Activated CD8-positive, alpha-beta T cell treated with anti-CD3 and anti-CD28 coated beads, Interleukin-2, amount 10 ng/mL, durations not matched to agents 7 days and 5 days (primary cell): Measurements from ENCODE around the gene TAT. TPM values are rescaled to one million over a fixed set of nuclear protein-coding genes. Genes with fewer than 3 reads are reported as not detected.
"Not testable (repeated sequence)": the region's sequence is repeated elsewhere in the genome, so short reads cannot be mapped to it uniquely, and the experiment has no call there.

Experiments
- ATAC-seq: fragments of 150-1000 bp; cut with Tn5 transposase; one replicate; pipeline ENCODE4 v1.10.0; 2021; ENCODE audit warnings: moderate library complexity
- CTCF ChIA-PET: fragments of 350-600 bp; sonication (Branson Sonifier 250); formaldehyde crosslinking; loops from one replicate; lab custom pipeline; 2021; ENCODE audit warnings: antibody characterized with exemption; lab: Charles Lee
- POLR2A ChIA-PET: fragments of 350-600 bp; sonication (Branson Sonifier 250); formaldehyde crosslinking; loops from one replicate; lab custom pipeline; 2021; ENCODE audit warnings: antibody characterized with exemption; lab: Charles Lee
- DNase-seq: peaks from one replicate; pipeline ENCODE4 v3.0.0-alpha.2; 2020
- H3K27ac Mint-ChIP-seq: one replicate; pipeline ENCODE4 v1.8.0; 2021; ENCODE audit warnings: mild to moderate bottlenecking, mixed read lengths
- H3K27me3 Mint-ChIP-seq: one replicate; pipeline ENCODE4 v1.8.0; 2021; ENCODE audit warnings: low read depth, mixed read lengths
- H3K36me3 Mint-ChIP-seq: one replicate; pipeline ENCODE4 v1.8.0; 2021; ENCODE audit warnings: low read depth, mixed read lengths
- H3K4me1 Mint-ChIP-seq: one replicate; pipeline ENCODE4 v1.8.0; 2021; ENCODE audit warnings: low read depth, mixed read lengths
- H3K4me3 Mint-ChIP-seq: one replicate; pipeline ENCODE4 v1.8.0; 2021; ENCODE audit warnings: mild to moderate bottlenecking, mixed read lengths
- H3K9me3 Mint-ChIP-seq: one replicate; pipeline ENCODE4 v1.8.0; 2022; ENCODE audit warnings: mixed read lengths; ENCODE audit not compliant: insufficient read depth
- total RNA-seq, 2 experiments: library from RNA; stranded (reverse); gene quantifications; one replicate each; pipeline ENCODE4 v1.2.3, GENCODE V29; 2021

TAT gene
- total RNA-seq: not detected

DNA sequence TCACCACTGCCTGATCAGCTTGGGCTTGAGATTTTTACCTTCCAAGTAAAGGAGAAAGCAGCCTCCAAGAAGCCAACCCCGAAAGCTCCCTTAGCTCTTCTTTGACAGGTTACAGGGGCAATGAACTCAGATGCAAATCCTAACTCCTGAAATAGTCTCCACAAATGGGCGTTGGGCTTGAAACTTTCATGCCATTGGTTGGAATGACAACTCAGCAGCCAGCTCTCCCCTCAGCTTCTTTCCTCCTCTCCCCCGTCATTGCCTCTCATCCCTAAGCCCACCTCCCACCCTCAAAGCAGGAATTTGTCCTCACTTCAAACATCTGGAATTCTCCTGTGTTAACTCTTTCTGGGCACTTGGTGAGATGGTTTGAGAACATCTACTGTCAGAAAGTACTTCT, at the start of gene TAT:
TSS of gene TAT (minus strand) at position 122 of the 400 bp plus-strand sequence. CDS start 677 bp downstream, outside the sequence.
- H3K4me1 Mint-ChIP-seq: no peaks in the 10 kb centered on the region
- no peak within 1 kb of the TSS for H3K27ac Mint-ChIP-seq
- ChIA-PET POLR2A (no interaction called here), CTCF (interaction anchor here (1.7 to 3.6 kb wide), 3 partner anchors 11 to 35 kb away, joined by 6 to 15 read pairs (median 6); no protein-coding TSS in a partner anchor)
- ATAC-seq (no peak), DNase-seq (no peak)
- no peaks in the 10 kb centered on the region for H3K36me3 Mint-ChIP-seq
- H3K4me3 Mint-ChIP-seq: no peak within 1 kb of the TSS
- H3K27me3 Mint-ChIP-seq: peaks cover 16% of the 10 kb centered on the region
- H3K9me3 Mint-ChIP-seq: no peaks in the 10 kb centered on the region

DNA sequence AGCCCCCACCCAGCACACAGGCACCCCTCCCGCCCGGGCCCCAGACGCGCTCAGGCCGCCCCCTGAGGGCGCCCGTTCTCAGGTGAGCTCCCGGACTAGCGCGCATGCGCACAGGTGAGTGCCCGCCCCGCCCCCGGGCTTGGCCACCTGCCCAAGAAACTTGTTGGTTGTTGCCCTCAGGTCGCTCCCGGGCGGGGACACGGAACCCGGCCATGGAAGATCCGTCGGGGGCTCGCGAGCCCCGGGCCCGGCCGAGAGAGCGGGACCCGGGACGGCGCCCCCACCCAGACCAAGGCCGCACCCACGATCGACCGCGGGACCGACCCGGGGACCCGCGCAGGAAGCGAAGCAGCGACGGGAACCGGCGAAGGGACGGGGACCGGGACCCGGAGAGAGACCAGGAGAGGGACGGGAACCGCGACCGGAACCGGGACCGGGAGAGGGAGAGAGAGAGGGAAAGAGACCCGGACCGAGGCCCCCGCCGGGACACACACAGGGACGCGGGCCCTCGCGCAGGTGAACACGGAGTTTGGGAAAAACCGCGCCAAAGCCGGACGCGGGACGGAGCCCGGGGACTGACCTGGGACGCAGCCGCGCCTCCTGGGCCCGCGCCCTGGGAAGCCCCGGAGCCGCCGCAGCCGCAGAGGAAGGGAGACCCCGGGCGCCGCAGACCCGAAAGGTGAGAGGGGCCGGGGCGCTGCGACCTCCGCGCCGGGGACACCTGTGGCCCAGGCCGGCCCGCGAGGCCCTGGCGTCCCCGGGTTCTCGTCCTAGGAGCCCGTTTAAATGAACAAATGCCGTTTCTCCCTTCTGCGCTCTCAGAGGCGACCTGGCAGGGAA, 49.3 kb upstream of the TAT start, which contains the start of gene MARVELD3:
TSS of gene MARVELD3 (plus strand) at position 167 of the 840 bp plus-strand sequence. CDS start at position 213, 46 bp downstream.
- peak; percentile 34 for ATAC-seq

DNA sequence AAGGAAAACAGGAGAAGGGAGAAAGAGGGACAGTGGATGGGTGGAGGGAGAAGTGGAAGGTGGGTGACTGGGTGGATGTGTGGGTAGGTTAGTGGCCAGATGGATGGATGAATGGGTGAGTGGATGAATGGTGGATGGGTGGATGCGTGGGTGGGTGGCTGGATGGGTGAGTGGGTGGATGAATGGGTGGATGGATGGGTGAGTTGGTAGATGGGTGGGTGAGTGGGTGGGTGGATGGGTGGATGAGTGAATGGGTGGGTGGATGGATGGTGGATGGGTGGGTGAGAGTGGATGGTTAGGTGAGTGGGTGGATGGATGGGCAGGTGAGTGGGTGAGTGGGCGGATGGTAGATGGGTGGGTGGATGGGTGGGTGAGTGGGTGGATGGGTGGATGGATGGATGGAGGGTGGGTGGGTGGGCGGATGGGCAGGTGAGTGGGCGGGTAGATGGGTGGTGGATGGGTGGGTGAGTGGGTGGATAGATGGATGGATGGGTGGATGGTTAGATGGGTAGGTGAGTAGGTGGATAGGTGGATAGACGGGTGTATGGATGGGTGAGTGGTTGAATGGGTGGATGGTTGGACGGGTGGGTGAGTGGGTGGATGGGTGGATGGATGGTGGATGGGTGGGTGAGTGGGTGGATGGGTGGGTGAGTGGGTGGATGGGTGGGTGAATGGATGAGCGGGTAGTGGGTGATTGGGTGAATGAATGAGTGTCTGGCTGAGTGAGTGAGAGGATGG, 48.4 kb upstream of the TAT start:
- ATAC-seq (no peak), DNase-seq (no peak)
- Mint-ChIP-seq H3K36me3 (no peaks in the 10 kb centered on the region), H3K27me3 (peaks cover 19% of the 10 kb centered on the region), H3K9me3 (no peaks in the 10 kb centered on the region), H3K27ac (no peak overlapping the region), H3K4me1 (no peaks in the 10 kb centered on the region), H3K4me3 (no peak overlapping the region)
- POLR2A ChIA-PET: no interaction called here
- CTCF ChIA-PET: interaction anchor here (3.2 kb wide), 1 partner anchor 14 kb away, joined by 19 read pairs; no protein-coding TSS in a partner anchor

More for the DNA sequence above, 49.3 kb upstream of the TAT start, which contains the start of gene MARVELD3:
- Mint-ChIP-seq H3K4me1 (no peaks in the 10 kb centered on the region), H3K27ac (no peak within 1 kb of the TSS), H3K36me3 (no peaks in the 10 kb centered on the region), H3K27me3 (peaks cover 16% of the 10 kb centered on the region), H3K4me3 (peak within 1 kb of the TSS; percentile 46), H3K9me3 (no peaks in the 10 kb centered on the region)
- CTCF ChIA-PET: no interaction called here
- POLR2A ChIA-PET: no interaction called here
- DNase-seq: no peak

DNA sequence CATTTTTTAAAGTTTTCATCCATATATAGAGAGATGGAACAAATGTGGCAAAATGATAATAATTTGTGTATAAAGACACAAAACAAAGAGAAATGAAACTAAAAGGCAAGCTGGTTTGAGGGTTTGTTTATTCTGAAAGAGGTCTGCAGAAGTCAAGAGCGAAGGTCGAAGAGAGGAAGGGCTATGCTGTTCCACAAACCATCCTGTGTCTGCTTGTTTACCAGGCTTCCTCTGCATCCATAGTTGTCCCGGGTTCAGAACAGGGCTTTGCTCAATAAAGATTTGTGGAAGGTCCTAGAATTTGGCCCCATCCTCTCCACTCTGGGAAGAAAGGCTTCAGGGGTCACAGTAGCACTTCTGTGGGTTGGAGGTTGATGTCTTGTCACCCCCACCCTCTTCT, 46.7 kb upstream of the TAT start:
- DNase-seq: no peak
- no peaks in the 10 kb centered on the region for H3K9me3 Mint-ChIP-seq
- H3K27me3 Mint-ChIP-seq: peaks cover 25% of the 10 kb centered on the region
- no peak overlapping the region for H3K4me3 Mint-ChIP-seq
- H3K36me3 Mint-ChIP-seq: no peaks in the 10 kb centered on the region
- H3K27ac Mint-ChIP-seq: no peak overlapping the region
- ATAC-seq: no peak
- ChIA-PET CTCF (interaction anchor here (1.3 to 3.2 kb wide), 3 partner anchors 13 to 124 kb away, joined by 3 to 19 read pairs (median 3); no protein-coding TSS in a partner anchor), POLR2A (no interaction called here)
- no peaks in the 10 kb centered on the region for H3K4me1 Mint-ChIP-seq

DNA sequence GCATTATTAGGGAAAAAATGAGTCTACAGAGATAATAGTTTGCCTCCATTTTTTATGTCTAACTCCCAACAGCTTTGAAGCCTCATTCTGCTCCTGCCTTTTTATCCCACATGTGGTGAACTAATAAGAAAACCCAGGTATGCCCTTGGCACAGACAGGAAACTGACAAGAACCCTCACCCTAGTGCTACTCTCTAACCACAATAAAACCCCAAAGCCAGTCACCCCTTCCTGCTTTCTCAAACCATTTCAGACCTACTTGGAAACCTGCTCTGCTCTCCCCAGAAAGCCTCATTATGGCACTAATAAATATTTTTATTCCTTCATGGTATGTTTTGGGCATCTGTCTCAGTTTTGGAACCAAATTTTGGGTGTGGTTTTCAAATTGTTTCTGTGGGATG, 45.2 kb upstream of the TAT start:
- DNase-seq: peak; percentile 62
- H3K9me3 Mint-ChIP-seq: no peaks in the 10 kb centered on the region
- peak; percentile 68 for ATAC-seq

DNA sequence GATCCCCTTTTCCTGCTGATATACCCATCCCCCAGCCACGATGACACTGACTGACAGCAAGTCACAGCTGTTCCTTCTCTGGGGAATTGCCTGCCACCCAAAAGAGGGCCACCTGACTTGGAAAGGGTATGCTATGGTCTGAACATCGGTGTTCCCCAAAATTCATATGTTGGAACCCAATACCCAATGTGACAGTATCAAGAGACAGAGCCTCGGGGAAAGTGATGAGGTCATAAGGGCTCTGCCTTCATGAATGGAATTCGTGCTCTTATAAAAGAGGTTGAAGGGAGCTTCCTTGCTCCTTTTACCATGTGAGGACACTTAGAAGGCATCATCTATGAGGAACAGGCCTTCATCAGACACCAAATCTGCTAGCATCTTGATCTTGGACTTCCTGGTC, 41.5 kb upstream of the TAT start:
- no peaks in the 10 kb centered on the region for H3K36me3 Mint-ChIP-seq
- no peak overlapping the region for H3K27ac Mint-ChIP-seq
- no peaks in the 10 kb centered on the region for H3K4me1 Mint-ChIP-seq
- no peaks in the 10 kb centered on the region for H3K9me3 Mint-ChIP-seq
- ChIA-PET CTCF (interaction anchor here (1.0 kb wide), 1 partner anchor 53 kb away, joined by 3 read pairs; no protein-coding TSS in a partner anchor), POLR2A (no interaction called here)
- DNase-seq: no peak
- H3K4me3 Mint-ChIP-seq: no peak overlapping the region
- peaks cover 34% of the 10 kb centered on the region for H3K27me3 Mint-ChIP-seq
- ATAC-seq: no peak

More for the DNA sequence above, 45.2 kb upstream of the TAT start:
- ChIA-PET POLR2A (no interaction called here), CTCF (interaction anchor here (1.3 to 3.3 kb wide), 3 partner anchors 11 to 57 kb away, joined by 3 to 21 read pairs (median 19); no protein-coding TSS in a partner anchor)
- Mint-ChIP-seq H3K36me3 (no peaks in the 10 kb centered on the region), H3K4me3 (peak overlapping the region; percentile 37), H3K27ac (no peak overlapping the region), H3K27me3 (peaks cover 29% of the 10 kb centered on the region), H3K4me1 (no peaks in the 10 kb centered on the region)

DNA sequence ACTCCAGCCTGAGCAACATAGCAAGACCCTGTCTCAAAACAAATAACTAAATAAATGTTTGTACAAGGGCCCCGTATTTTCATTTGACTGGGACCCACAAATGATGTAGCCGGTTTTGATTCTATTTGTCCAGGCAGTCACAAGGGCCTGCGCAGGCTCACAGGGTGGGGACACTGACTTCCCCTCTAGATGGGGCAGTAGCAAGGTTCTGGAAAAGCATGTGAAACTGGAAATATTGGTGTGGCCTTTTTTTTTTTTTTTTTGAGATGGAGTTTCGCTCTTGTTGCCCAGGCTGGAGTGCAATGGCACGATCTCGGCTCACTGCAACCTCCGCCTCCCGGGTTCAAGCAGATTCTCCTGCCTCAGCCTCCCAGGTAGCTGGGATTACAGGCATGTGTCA, 38.1 kb upstream of the TAT start:
- H3K4me1 Mint-ChIP-seq, ATAC-seq, H3K9me3 Mint-ChIP-seq, H3K27ac Mint-ChIP-seq, POLR2A ChIA-PET, H3K36me3 Mint-ChIP-seq, DNase-seq, H3K4me3 Mint-ChIP-seq: not testable (repeated sequence)
- peaks cover 45% of the 10 kb centered on the region for H3K27me3 Mint-ChIP-seq
- CTCF ChIA-PET: interaction anchor here (1.0 to 1.2 kb wide), 2 partner anchors 15 to 50 kb away, joined by 3 read pairs; no protein-coding TSS in a partner anchor

DNA sequence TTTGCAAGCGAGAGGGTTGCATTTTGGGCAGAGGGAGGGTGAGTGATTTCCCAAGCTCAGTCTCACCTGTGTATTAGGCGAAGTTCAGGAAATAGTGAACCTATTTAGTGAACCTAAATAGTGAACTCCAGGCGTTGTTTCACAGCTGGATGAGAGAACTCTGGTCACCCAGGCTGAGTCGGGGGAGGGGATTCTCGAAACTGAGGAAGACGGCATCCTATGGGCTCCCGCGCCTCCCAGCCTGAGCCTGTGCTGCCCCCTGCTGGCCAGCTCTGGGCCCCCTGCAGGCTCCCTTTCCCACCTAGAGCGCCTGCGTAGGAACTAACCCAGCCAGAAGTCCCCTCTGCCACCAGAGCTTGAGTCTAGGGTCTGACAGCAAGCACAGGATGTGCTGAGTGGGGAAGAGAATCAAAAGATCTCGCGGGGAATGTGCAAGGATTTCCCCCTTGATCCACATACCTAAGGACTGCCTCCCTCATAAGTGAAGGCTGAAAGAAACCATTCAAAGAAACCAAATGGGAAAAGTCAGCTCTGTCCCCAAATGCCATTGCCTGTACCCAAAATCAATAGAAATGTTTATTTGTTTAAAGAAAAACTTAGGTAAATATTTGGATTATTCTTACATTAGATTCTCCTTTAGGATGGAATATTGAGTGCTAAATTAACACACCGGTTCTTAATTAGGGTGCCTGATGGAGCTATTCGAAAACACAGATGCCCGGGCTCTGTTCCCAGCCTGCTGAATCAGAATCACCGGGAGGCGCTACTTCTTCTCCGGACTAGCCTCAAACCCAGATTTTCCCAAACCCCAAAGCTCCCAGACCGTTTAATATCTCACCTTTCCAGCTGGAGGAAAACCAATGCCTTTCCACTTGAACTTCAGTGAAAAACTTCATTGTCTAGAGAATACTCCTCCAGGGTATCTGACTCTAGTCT, 34.3 kb upstream of the TAT start:
- ATAC-seq (peak; percentile 96), DNase-seq (peak; percentile 83)
- Mint-ChIP-seq H3K27me3 (peaks cover 34% of the 10 kb centered on the region), H3K4me1 (peaks cover 8% of the 10 kb centered on the region), H3K36me3 (no peaks in the 10 kb centered on the region), H3K4me3 (no peak overlapping the region), H3K27ac (no peak overlapping the region), H3K9me3 (no peaks in the 10 kb centered on the region)
- ChIA-PET POLR2A (interaction anchor here (1.3 kb wide), 1 partner anchor 46 kb away, joined by 9 read pairs; no protein-coding TSS in a partner anchor), CTCF (interaction anchor here (0.7 to 5.4 kb wide), 62 partner anchors 9 to 444 kb away, joined by 3 to 108 read pairs (median 5); partner anchors contain the start of genes CHST4, TAT and ZNF23)

DNA sequence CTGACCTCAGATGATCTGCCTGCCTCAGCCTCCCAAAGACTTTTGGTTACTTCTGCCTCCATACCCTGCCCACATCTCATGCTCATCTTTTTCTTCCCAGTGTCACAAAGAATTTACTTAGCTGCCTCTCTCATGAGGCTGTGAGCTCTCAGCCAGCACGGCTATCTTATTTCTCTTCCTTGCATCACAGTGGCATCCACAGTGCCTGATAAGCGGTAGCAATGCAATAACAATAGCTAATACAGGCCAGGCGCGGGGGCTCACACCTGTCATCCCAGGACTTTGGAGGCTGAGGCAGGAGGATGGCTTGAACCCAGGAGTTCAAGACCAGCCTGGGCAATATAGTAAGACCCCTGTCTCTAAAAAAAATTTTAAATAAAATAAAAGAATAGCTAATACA, 33.6 kb upstream of the TAT start:
- DNase-seq: no peak
- Mint-ChIP-seq H3K36me3 (no peaks in the 10 kb centered on the region), H3K27me3 (peaks cover 32% of the 10 kb centered on the region), H3K9me3 (no peaks in the 10 kb centered on the region), H3K27ac (no peak overlapping the region), H3K4me1 (peaks cover 8% of the 10 kb centered on the region), H3K4me3 (no peak overlapping the region)
- ATAC-seq: no peak
- ChIA-PET CTCF (interaction anchor here (0.7 to 5.4 kb wide), 54 partner anchors 8 to 445 kb away, joined by 3 to 108 read pairs (median 5); partner anchors contain the start of gene ZNF23), POLR2A (interaction anchor here (1.3 kb wide), 1 partner anchor 45 kb away, joined by 9 read pairs; no protein-coding TSS in a partner anchor)

DNA sequence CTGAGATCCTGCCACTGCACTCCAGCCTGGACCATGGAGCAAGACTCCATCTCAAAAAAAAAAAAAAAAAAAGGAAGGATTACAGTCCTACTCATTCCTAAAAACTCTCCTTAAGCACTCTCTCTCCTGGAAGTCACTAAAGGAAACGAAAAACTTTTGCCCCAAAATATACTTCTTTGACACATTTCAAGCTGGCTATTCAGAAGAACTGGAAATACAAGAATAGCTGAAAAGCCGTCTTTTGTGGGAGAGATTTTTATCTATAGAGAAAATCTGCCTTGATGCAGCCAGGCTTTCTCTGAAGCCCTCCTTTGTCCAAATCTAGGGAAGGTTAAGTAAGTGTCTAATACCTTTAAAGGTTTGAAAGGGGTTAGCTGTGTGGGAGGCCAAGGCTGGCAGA, 32.2 kb upstream of the TAT start:
- H3K9me3 Mint-ChIP-seq: no peaks in the 10 kb centered on the region
- H3K36me3 Mint-ChIP-seq: no peaks in the 10 kb centered on the region
- H3K4me1 Mint-ChIP-seq: peaks cover 8% of the 10 kb centered on the region
- POLR2A ChIA-PET: interaction anchor here (1.9 kb wide), 1 partner anchor 44 kb away, joined by 4 read pairs; no protein-coding TSS in a partner anchor
- H3K4me3 Mint-ChIP-seq: no peak overlapping the region
- no peak for ATAC-seq
- no peak overlapping the region for H3K27ac Mint-ChIP-seq
- peaks cover 27% of the 10 kb centered on the region for H3K27me3 Mint-ChIP-seq
- DNase-seq: no peak
- CTCF ChIA-PET: interaction anchor here (1.0 to 5.4 kb wide), 5 partner anchors 36 to 196 kb away, joined by 3 to 108 read pairs (median 4); no protein-coding TSS in a partner anchor
